Activated naive CD4-positive, alpha-beta T cell treated with anti-CD3 and anti-CD28 coated beads, Interleukin-2, amount 50 U/mL, for 24 hours (primary cell): Measurements from ENCODE around the gene RASAL2.
"Not testable (repeated sequence)": the region's sequence is repeated elsewhere in the genome, so short reads cannot be mapped to it uniquely, and the experiment has no call there.

Experiments used
- H3K27ac Mint-ChIP-seq: one replicate; pipeline ENCODE4 v1.8.0; 2021; ENCODE audit warnings: mild to moderate bottlenecking, mixed read lengths
- H3K27me3 Mint-ChIP-seq: one replicate; pipeline ENCODE4 v1.8.0; 2021; ENCODE audit warnings: mixed read lengths
- H3K36me3 Mint-ChIP-seq: one replicate; pipeline ENCODE4 v1.8.0; 2021; ENCODE audit warnings: mixed read lengths
- H3K4me1 Mint-ChIP-seq: one replicate; pipeline ENCODE4 v1.8.0; 2021; ENCODE audit warnings: mixed read lengths
- H3K4me3 Mint-ChIP-seq: one replicate; pipeline ENCODE4 v1.8.0; 2021; ENCODE audit warnings: mild to moderate bottlenecking, mixed read lengths
- H3K9me3 Mint-ChIP-seq: one replicate; pipeline ENCODE4 v1.8.0; 2021; ENCODE audit warnings: mixed read lengths

The RASAL2 gene

GRCh38 chr1:178160736-178161475, 67.0 kb downstream of the RASAL2 start:
- H3K27ac Mint-ChIP-seq, result no peak overlapping the region
- H3K4me1 Mint-ChIP-seq, result no peaks in the 10 kb centered on the region
- no peaks in the 10 kb centered on the region for H3K36me3 Mint-ChIP-seq
- H3K4me3 Mint-ChIP-seq, result no peak overlapping the region
- no peaks in the 10 kb centered on the region for H3K27me3 Mint-ChIP-seq
- H3K9me3 Mint-ChIP-seq, result no peaks in the 10 kb centered on the region

- H3K4me3 Mint-ChIP-seq, result no peak overlapping the region
Observed at GRCh38 chr1:178161516-178161915, 67.6 kb downstream of the RASAL2 start.

DNA sequence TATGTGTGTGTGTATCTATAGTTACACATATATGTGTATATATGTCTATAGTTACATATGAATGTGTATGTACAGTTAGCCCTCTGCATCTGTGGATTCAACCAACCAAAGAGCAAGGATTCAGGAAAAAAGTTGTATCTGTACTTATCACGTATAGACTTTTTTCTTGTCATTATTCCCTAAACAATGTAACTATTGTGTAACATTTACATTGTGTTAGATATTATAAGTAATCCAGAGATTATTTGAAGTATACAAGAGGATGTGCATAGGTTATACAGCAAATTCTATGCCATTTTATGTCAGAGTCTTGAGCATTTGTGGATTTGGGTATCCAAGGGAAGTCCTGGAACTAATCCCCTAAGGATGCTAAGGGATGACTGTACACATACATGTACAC, 71.3 kb downstream of the RASAL2 start:
- Mint-ChIP-seq H3K36me3 (no peaks in the 10 kb centered on the region), H3K4me1 (no peaks in the 10 kb centered on the region), H3K27me3 (peaks cover 2% of the 10 kb centered on the region), H3K9me3 (no peaks in the 10 kb centered on the region), H3K27ac (no peak overlapping the region), H3K4me3 (no peak overlapping the region)

More at GRCh38 chr1:178161516-178161915, 67.6 kb downstream of the RASAL2 start:
- Mint-ChIP-seq H3K4me1 (no peaks in the 10 kb centered on the region), H3K9me3 (no peaks in the 10 kb centered on the region), H3K36me3 (no peaks in the 10 kb centered on the region), H3K27me3 (no peaks in the 10 kb centered on the region), H3K27ac (no peak overlapping the region)

DNA sequence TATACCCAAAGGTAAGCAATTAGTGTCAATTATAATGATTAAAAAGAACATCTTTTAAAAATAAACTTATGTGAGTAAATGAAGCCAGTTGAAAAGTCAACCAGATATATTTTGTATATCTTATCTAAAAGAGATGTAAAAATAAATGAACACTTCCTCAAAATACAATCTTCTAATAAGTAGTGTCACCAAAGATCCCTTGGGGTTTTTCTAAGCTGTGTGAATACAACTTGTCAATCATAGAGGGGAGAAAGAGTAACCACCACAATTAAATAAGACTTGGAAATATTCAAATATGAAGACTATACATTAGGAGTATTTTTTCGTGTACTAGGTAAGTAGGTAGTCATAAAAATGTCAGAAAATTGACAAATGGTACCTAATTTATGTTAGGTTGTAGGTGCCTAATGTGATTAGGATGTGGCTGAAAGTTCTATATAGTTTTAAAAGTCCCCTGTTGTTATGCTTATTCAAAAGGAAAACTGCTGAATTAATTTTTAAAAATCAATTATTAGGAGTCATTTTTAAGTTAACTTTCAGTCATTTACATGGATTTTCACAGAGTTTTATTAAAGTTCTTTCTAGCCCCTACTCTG, 72.6 kb downstream of the RASAL2 start:
- no peak overlapping the region for H3K4me3 Mint-ChIP-seq
- H3K27me3 Mint-ChIP-seq, result peaks cover 2% of the 10 kb centered on the region
- H3K36me3 Mint-ChIP-seq, result no peaks in the 10 kb centered on the region
- no peaks in the 10 kb centered on the region for H3K9me3 Mint-ChIP-seq
- H3K4me1 Mint-ChIP-seq, result no peaks in the 10 kb centered on the region
- H3K27ac Mint-ChIP-seq, result no peak overlapping the region

GRCh38 chr1:178168536-178168935, 74.6 kb downstream of the RASAL2 start:
- H3K36me3 Mint-ChIP-seq, result no peaks in the 10 kb centered on the region
- no peaks in the 10 kb centered on the region for H3K9me3 Mint-ChIP-seq
- H3K4me3 Mint-ChIP-seq, result no peak overlapping the region
- H3K27ac Mint-ChIP-seq, result no peak overlapping the region
- no peaks in the 10 kb centered on the region for H3K4me1 Mint-ChIP-seq
- peaks cover 2% of the 10 kb centered on the region for H3K27me3 Mint-ChIP-seq

GRCh38 chr1:178169649-178170048, 75.7 kb downstream of the RASAL2 start:
- H3K27me3 Mint-ChIP-seq, result peaks cover 2% of the 10 kb centered on the region
- no peak overlapping the region for H3K27ac Mint-ChIP-seq
- H3K36me3 Mint-ChIP-seq, result no peaks in the 10 kb centered on the region
- H3K9me3 Mint-ChIP-seq, result peaks cover 4% of the 10 kb centered on the region
- no peaks in the 10 kb centered on the region for H3K4me1 Mint-ChIP-seq
- no peak overlapping the region for H3K4me3 Mint-ChIP-seq

GRCh38 chr1:178172939-178173338, 79.0 kb downstream of the RASAL2 start:
- H3K9me3 Mint-ChIP-seq, result peaks cover 9% of the 10 kb centered on the region
- no peaks in the 10 kb centered on the region for H3K36me3 Mint-ChIP-seq
- peaks cover 3% of the 10 kb centered on the region for H3K27me3 Mint-ChIP-seq
- H3K4me3 Mint-ChIP-seq, result no peak overlapping the region
- H3K27ac Mint-ChIP-seq, result no peak overlapping the region
- H3K4me1 Mint-ChIP-seq, result no peaks in the 10 kb centered on the region

- no peaks in the 10 kb centered on the region for H3K4me1 Mint-ChIP-seq
Observed at GRCh38 chr1:178174539-178174938, 80.6 kb downstream of the RASAL2 start.

GRCh38 chr1:178180405-178180804, 86.5 kb downstream of the RASAL2 start:
- no peak overlapping the region for H3K27ac Mint-ChIP-seq
- no peaks in the 10 kb centered on the region for H3K36me3 Mint-ChIP-seq
- H3K4me3 Mint-ChIP-seq, result no peak overlapping the region
- peaks cover 3% of the 10 kb centered on the region for H3K27me3 Mint-ChIP-seq
- no peaks in the 10 kb centered on the region for H3K4me1 Mint-ChIP-seq
- peaks cover 18% of the 10 kb centered on the region for H3K9me3 Mint-ChIP-seq

More at GRCh38 chr1:178174539-178174938, 80.6 kb downstream of the RASAL2 start:
- H3K4me3 Mint-ChIP-seq, result no peak overlapping the region
- H3K36me3 Mint-ChIP-seq, result no peaks in the 10 kb centered on the region
- no peak overlapping the region for H3K27ac Mint-ChIP-seq
- peaks cover 14% of the 10 kb centered on the region for H3K9me3 Mint-ChIP-seq
- H3K27me3 Mint-ChIP-seq, result peaks cover 3% of the 10 kb centered on the region

GRCh38 chr1:178183796-178184195, 89.9 kb downstream of the RASAL2 start:
- Mint-ChIP-seq H3K4me1 (no peaks in the 10 kb centered on the region), H3K9me3 (peaks cover 23% of the 10 kb centered on the region), H3K27me3 (no peaks in the 10 kb centered on the region), H3K27ac (no peak overlapping the region), H3K36me3 (no peaks in the 10 kb centered on the region), H3K4me3 (no peak overlapping the region)

GRCh38 chr1:178188306-178188705, 94.4 kb downstream of the RASAL2 start:
- Mint-ChIP-seq H3K4me3 (no peak overlapping the region), H3K9me3 (peaks cover 14% of the 10 kb centered on the region), H3K27ac (no peak overlapping the region), H3K36me3 (no peaks in the 10 kb centered on the region), H3K4me1 (no peaks in the 10 kb centered on the region), H3K27me3 (no peaks in the 10 kb centered on the region)

GRCh38 chr1:178189814-178190213, 95.9 kb downstream of the RASAL2 start:
- Mint-ChIP-seq H3K27me3 (peaks cover 2% of the 10 kb centered on the region), H3K9me3 (peaks cover 14% of the 10 kb centered on the region), H3K4me3 (no peak overlapping the region), H3K36me3 (no peaks in the 10 kb centered on the region), H3K4me1 (no peaks in the 10 kb centered on the region), H3K27ac (no peak overlapping the region)

DNA sequence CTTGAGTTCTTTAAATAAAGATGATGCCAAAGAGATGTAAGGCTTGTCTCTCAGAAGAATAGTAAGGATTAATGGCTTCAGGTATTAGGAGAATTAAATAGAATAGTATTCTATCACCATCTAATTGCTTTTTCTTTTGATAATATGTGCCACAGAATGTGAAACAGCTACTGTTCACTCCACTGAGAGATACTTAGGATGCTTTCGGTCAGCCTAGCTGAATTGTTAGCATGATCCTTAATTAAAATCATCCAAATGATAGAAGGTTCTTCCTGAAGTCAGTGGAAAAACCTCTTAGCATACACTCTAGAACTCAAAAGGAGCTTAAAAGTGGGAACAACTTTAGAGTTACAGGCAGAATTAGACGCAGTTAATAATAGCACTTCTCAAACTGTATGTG, 97.0 kb downstream of the RASAL2 start:
- Mint-ChIP-seq H3K27me3 (peaks cover 2% of the 10 kb centered on the region), H3K4me3 (no peak overlapping the region), H3K36me3 (no peaks in the 10 kb centered on the region), H3K4me1 (no peaks in the 10 kb centered on the region), H3K27ac (no peak overlapping the region), H3K9me3 (peaks cover 5% of the 10 kb centered on the region)

DNA sequence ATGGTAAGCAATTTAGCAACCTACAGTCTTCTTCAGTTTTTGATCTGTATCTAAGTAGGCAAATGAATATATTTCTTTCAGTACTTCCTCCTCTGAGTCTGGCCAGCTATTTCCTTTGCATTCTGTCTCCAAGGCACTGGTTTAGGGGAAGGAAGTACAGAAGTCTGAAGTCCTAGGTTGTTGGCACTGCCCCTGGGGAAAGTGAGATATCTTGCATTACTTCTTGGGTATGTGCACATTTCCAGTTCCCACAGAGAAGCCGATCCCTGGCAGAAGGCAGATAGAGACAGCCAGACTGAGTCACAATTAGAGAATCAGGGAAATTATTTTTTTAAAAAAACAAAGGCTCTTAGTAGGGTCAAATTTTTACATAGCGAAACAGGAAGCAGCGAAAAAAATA, 98.8 kb downstream of the RASAL2 start:
- H3K27ac Mint-ChIP-seq, result no peak overlapping the region
- H3K4me3 Mint-ChIP-seq, result no peak overlapping the region
- no peaks in the 10 kb centered on the region for H3K9me3 Mint-ChIP-seq
- H3K27me3 Mint-ChIP-seq, result peaks cover 2% of the 10 kb centered on the region
- no peaks in the 10 kb centered on the region for H3K36me3 Mint-ChIP-seq
- H3K4me1 Mint-ChIP-seq, result no peaks in the 10 kb centered on the region

- peaks cover 2% of the 10 kb centered on the region for H3K27me3 Mint-ChIP-seq
- no peaks in the 10 kb centered on the region for H3K4me1 Mint-ChIP-seq
- peaks cover 1% of the 10 kb centered on the region for H3K36me3 Mint-ChIP-seq
- H3K9me3 Mint-ChIP-seq, result peaks cover 10% of the 10 kb centered on the region
- no peak overlapping the region for H3K27ac Mint-ChIP-seq
- H3K4me3 Mint-ChIP-seq, result no peak overlapping the region
Observed at GRCh38 chr1:178196631-178197030, 102.7 kb downstream of the RASAL2 start.

DNA sequence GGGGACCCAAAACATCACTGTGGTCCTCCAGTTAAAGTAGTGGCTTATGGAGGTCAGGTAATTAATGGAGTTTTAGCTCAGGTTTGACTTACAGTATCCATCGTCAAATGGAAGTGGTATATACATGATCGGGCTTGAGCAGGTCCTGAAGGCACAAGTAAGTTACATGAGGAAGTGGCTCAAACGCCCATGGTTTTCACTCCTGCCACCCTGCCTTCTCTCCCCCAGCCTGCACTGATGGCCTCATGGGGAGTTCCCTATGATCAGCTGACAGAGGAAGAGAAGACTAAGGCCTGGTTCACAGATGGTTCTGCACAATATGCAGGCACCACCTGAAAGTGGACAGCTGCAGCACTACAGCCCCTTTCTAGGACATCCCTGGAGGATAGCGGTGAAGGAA, 108.2 kb downstream of the RASAL2 start:
- not testable (repeated sequence) for H3K36me3 Mint-ChIP-seq, H3K4me3 Mint-ChIP-seq, H3K27me3 Mint-ChIP-seq, H3K27ac Mint-ChIP-seq, H3K4me1 Mint-ChIP-seq
- H3K9me3 Mint-ChIP-seq, result peaks cover 16% of the 10 kb centered on the region

DNA sequence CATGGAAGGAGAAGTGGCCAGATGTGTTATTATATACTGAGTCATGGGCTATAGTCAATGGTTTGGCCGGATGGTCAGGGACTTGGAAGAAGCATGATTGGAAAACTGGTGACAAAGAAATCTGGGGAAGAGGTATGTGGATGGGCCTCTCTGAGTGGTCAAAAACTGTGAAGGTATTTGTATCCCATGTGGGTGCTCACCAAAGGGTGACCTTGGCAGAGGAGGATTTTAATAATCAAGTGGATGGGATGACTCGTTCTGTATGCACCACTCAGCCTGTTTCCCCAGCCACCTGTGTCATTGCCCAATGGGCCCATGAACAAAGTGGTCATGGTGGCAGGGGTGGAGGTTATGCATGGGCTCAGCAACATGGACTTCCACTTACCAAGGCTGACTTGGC, 108.6 kb downstream of the RASAL2 start:
- H3K4me3 Mint-ChIP-seq, H3K27ac Mint-ChIP-seq, H3K4me1 Mint-ChIP-seq, H3K36me3 Mint-ChIP-seq, H3K27me3 Mint-ChIP-seq: not testable (repeated sequence)
- peaks cover 16% of the 10 kb centered on the region for H3K9me3 Mint-ChIP-seq
